AG04449 (cell line): ENCODE measurements around the gene CMTR2.

Experiments
- CTCF ChIA-PET: fragments of 350-600 bp; formaldehyde crosslinking; extraction: SDS; loops from one replicate; lab custom pipeline; 2021; ENCODE audit warnings: antibody characterized with exemption; lab: Yijun Ruan, JAX
- POLR2A ChIA-PET: fragments of 400-600, 350-600 bp; formaldehyde crosslinking; extraction: SDS; loops from one replicate; lab custom pipeline; 2020; ENCODE audit warnings: antibody characterized with exemption, inconsistent platforms; lab: Yijun Ruan, JAX
- DNase-seq: peaks from one replicate; pipeline ENCODE4 v3.0.0-alpha.2; 2010; ENCODE audit warnings: low read depth, low spot score
- H3K4me3 ChIP-seq: 2 replicates; pipeline ENCODE4 v1.5.1; 2011; ENCODE audit warnings: low read depth, mild to moderate bottlenecking, control low read depth, low read length
- TF ChIP-seq, protein P1 (sequence below): IDR thresholded peaks from one replicate; pipeline ENCODE4 v1.5.1; 2011; ENCODE audit warnings: mild to moderate bottlenecking, moderate library complexity, low read length, control low read depth, inconsistent platforms; ENCODE audit not compliant: insufficient read depth; ENCODE audit errors: missing control alignments

CMTR2 gene

GRCh38 chr16:71288890-71289731 lies at the start of gene CMTR2:
CMTR2 (minus strand) TSS chr16:71289402; CDS start chr16:71285920, 3,482 bp downstream.
- CTCF ChIA-PET = interaction anchor here (1.5 to 2.2 kb wide), 3 partner anchors 9 to 22 kb away, joined by 4 to 6 read pairs (median 6); no protein-coding TSS in a partner anchor
- POLR2A ChIA-PET = no interaction called here

DNA sequence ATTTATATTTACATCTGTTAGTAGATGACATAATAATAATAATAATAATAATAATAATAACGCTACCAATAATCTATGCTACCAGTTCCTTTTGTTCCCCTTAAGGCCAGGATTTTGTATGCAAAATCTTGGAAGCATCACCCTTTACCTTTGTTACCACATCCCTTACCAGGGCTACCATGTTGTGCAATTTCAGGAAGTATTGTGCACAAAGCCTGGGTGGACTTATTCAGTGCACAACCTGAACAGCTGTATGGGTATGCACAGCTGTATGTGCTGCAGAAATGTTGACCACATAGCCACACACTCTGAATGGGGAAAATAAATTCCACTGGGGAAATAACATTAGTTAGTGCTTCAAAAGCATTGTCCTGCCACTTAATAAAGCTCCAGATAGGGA lies 49.4 kb upstream of the CMTR2 start:
- ChIA-PET POLR2A (no interaction called here), CTCF (no interaction called here)
- no peak overlapping the region for H3K4me3 ChIP-seq
- TF ChIP-seq, protein P1, sequence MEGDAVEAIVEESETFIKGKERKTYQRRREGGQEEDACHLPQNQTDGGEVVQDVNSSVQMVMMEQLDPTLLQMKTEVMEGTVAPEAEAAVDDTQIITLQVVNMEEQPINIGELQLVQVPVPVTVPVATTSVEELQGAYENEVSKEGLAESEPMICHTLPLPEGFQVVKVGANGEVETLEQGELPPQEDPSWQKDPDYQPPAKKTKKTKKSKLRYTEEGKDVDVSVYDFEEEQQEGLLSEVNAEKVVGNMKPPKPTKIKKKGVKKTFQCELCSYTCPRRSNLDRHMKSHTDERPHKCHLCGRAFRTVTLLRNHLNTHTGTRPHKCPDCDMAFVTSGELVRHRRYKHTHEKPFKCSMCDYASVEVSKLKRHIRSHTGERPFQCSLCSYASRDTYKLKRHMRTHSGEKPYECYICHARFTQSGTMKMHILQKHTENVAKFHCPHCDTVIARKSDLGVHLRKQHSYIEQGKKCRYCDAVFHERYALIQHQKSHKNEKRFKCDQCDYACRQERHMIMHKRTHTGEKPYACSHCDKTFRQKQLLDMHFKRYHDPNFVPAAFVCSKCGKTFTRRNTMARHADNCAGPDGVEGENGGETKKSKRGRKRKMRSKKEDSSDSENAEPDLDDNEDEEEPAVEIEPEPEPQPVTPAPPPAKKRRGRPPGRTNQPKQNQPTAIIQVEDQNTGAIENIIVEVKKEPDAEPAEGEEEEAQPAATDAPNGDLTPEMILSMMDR = no peak
- DNase-seq = no peak

More at GRCh38 chr16:71288890-71289731, at the start of gene CMTR2:
- TF ChIP-seq, protein P1 = no peak
- DNase-seq = peak; percentile 71
- peak within 1 kb of the TSS; percentile 80 for H3K4me3 ChIP-seq

- no peak overlapping the region for H3K4me3 ChIP-seq
- no peak for DNase-seq
- TF ChIP-seq, protein P1 = no peak
- ChIA-PET POLR2A (no interaction called here), CTCF (interaction anchor here (1.2 kb wide), 1 partner anchor 26 kb away, joined by 3 read pairs; no protein-coding TSS in a partner anchor)
These were observed 49.0 kb upstream of the CMTR2 start for GRCh38 chr16:71338193-71338592.

DNA sequence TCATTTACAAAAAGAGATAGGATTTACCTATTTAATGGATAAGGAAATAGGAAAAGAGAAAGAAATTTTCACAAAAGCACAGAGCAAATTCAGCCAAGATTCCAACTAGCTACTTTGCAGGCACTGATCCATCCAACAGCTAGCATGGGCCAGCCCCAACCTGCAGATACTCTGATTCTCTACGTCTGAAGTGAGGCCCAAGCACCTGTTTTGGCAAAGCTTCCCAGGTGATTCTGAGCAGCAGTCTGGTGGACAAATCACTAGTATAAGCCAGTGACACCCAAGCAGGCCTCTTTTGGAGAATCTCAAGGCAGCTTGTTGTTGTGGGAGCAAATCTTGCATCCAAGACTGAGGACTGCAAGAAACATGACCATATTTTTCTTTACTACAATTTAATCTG lies 48.4 kb upstream of the CMTR2 start:
- TF ChIP-seq, protein P1 = no peak
- no peak overlapping the region for H3K4me3 ChIP-seq
- ChIA-PET CTCF (interaction anchor here (1.2 kb wide), 1 partner anchor 26 kb away, joined by 3 read pairs; no protein-coding TSS in a partner anchor), POLR2A (no interaction called here)
- no peak for DNase-seq

DNA sequence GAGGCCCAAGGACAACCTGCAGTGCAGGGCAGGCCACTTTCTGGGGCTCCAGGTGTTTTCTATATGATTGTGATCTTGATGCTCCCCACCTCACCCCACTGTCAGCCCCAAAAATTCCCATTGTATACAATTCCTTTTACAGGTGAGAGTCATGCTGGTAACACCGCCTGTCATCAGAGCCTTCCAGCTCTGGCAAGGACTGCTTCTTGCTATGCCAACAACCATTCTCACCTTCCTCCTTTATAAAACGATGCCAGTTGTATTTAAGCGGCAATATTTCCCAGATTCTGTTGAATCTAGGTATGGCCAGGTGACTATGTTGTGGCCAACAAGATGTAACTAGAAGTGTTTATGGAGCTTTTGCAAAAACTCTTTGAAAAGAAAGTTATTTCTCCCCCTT lies 38.9 kb upstream of the CMTR2 start:
- CTCF ChIA-PET = interaction anchor here (1.7 kb wide), 1 partner anchor 18 kb away, joined by 5 read pairs; no protein-coding TSS in a partner anchor
- no peak for DNase-seq
- TF ChIP-seq, protein P1 = no peak
- no peak overlapping the region for H3K4me3 ChIP-seq
- POLR2A ChIA-PET = no interaction called here

DNA sequence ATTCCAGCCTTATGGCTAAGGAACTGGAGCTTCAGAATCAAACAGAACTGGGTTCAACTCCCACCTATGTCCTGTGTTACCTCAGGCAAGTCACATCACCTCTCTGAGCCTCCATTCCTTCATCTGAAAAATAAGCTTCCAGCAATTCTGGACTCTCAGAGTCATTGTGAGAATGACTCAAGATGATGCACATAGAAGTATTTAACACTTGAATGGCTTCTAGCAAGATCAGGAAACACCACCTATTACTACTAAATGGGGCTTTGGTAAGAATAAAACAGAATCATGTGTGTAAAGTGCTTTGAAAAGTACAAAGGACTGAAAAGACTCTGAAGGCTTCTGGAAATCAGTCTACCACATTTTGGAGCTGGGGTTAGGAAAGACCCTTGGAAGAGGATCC lies 38.5 kb upstream of the CMTR2 start:
- no peak for DNase-seq
- ChIA-PET CTCF (interaction anchor here (1.7 to 1.8 kb wide), 2 partner anchors 16 to 17 kb away, joined by 5 to 10 read pairs; no protein-coding TSS in a partner anchor), POLR2A (no interaction called here)
- TF ChIP-seq, protein P1 = no peak
- H3K4me3 ChIP-seq = no peak overlapping the region
